CD4-positive, alpha-beta T cell treated with Interleukin-4 for 4 hours (primary cell): ENCODE results near the gene TXLNG.

Experiments used
- DNase-seq: peaks from one replicate; pipeline ENCODE4 v3.0.0-alpha.2; 2020

TXLNG gene

GRCh38 chrX:16786791-16787735 lies 797 bp downstream of the TXLNG start:
- DNase-seq = peak; percentile 8

GRCh38 chrX:16788477-16788876 lies 2.2 kb downstream of the TXLNG start:
- DNase-seq = no peak

- DNase-seq = no peak
Observed at GRCh38 chrX:16796298-16796697, 10.0 kb downstream of the TXLNG start.

GRCh38 chrX:16797358-16797757 lies 11.1 kb downstream of the TXLNG start:
- no peak for DNase-seq

- DNase-seq = no peak
Observed at GRCh38 chrX:16797841-16798240, 11.6 kb downstream of the TXLNG start.

- DNase-seq = no peak
Observed at GRCh38 chrX:16804923-16805464, 18.7 kb downstream of the TXLNG start.

GRCh38 chrX:16807548-16807947 lies 21.3 kb downstream of the TXLNG start:
- DNase-seq = no peak

GRCh38 chrX:16807976-16808542 lies 21.8 kb downstream of the TXLNG start:
- no peak for DNase-seq

- no peak for DNase-seq
Observed at GRCh38 chrX:16814597-16814996, 28.3 kb downstream of the TXLNG start.

- DNase-seq = no peak
Observed at GRCh38 chrX:16819634-16820033, 33.4 kb downstream of the TXLNG start.

- no peak for DNase-seq
Observed at GRCh38 chrX:16822723-16823122, 36.5 kb downstream of the TXLNG start.

- no peak for DNase-seq
Observed at GRCh38 chrX:16825264-16826035, 39.2 kb downstream of the TXLNG start.

- DNase-seq = peak; percentile 24
Observed at GRCh38 chrX:16826207-16826606, 39.9 kb downstream of the TXLNG start.

GRCh38 chrX:16827225-16827624 lies 41.0 kb downstream of the TXLNG start:
- DNase-seq = no peak

- DNase-seq = no peak
Observed at GRCh38 chrX:16828124-16828908, 42.0 kb downstream of the TXLNG start.

- DNase-seq = no peak
Observed at GRCh38 chrX:16832301-16832700, 46.0 kb downstream of the TXLNG start.

GRCh38 chrX:16834806-16835205 lies 48.5 kb downstream of the TXLNG start:
- DNase-seq = no peak

- no peak for DNase-seq
Observed at GRCh38 chrX:16836371-16836770, 50.1 kb downstream of the TXLNG start.

- DNase-seq = no peak
Observed at GRCh38 chrX:16838202-16839066, 52.2 kb downstream of the TXLNG start.

- no peak for DNase-seq
Observed at GRCh38 chrX:16839219-16839851, 53.1 kb downstream of the TXLNG start.
